Chondrocyte (in vitro differentiated cells): Measurements from ENCODE around the gene BATF2. TPM values are rescaled to one million over a fixed set of nuclear protein-coding genes. Genes with fewer than 3 reads are reported as not detected.
"Not testable (repeated sequence)": the region's sequence is repeated elsewhere in the genome, so short reads cannot be mapped to it uniquely, and the experiment has no call there.

Source experiments
- DNase-seq: peaks from one replicate; pipeline ENCODE4 v3.0.0; 2021; ENCODE audit warnings: mixed read lengths, low spot score
- H3K27ac Mint-ChIP-seq: one replicate; pipeline ENCODE4 v1.8.0; 2021; ENCODE audit warnings: mild to moderate bottlenecking, moderate library complexity, mixed read lengths; ENCODE audit not compliant: unreplicated experiment
- H3K27me3 Mint-ChIP-seq: 2 replicates; pipeline ENCODE4 v1.8.0; 2021; ENCODE audit warnings: low read depth, mixed read lengths
- H3K36me3 Mint-ChIP-seq: 2 replicates; pipeline ENCODE4 v1.8.0; 2021; ENCODE audit warnings: low read depth, mixed read lengths
- H3K4me1 Mint-ChIP-seq: 2 replicates; pipeline ENCODE4 v1.8.0; 2021; ENCODE audit warnings: low read depth, mild to moderate bottlenecking, mixed read lengths
- H3K4me3 Mint-ChIP-seq: one replicate; pipeline ENCODE4 v1.8.0; 2021; ENCODE audit warnings: mild to moderate bottlenecking, moderate library complexity, mixed read lengths; ENCODE audit not compliant: unreplicated experiment
- H3K9me3 Mint-ChIP-seq: 2 replicates; pipeline ENCODE4 v1.8.0; 2021; ENCODE audit warnings: low read depth, mixed read lengths
- total RNA-seq: library from RNA; stranded (reverse); gene quantifications from 3 replicates; pipeline ENCODE4 v1.2.1, GENCODE V29; 2021
- TF ChIP-seq, protein P1 (sequence below): fragments of 200-600 bp; sonication (generic); IDR thresholded peaks from 2 replicates; pipeline ENCODE4 v1.5.0; 2021; ENCODE audit warnings: antibody characterized with exemption, mild to moderate bottlenecking, moderate library complexity

The BATF2 gene
- total RNA-seq, 1 donor from 2014 or later: not detected

DNA sequence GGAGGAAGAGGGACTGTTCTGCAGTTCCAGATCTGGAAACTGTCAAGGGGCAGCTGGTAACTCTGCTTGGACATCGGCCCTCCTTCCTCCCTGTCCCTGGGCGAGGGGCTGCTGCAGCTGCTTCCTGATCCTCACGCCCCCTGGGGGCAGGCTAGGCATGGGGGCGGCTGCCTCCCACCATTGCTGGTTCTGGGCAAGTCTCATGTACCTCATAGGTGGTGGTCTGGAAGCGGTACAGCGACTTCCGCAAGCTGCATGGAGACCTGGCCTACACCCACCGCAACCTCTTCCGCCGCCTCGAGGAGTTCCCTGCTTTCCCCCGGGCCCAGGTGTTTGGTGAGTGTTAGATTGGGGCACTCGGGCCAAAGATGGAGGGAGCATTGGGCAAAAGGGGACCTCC, 35.4 kb upstream of the BATF2 start:
- Mint-ChIP-seq H3K4me3 (no peak overlapping the region), H3K36me3 (peaks cover 2% of the 10 kb centered on the region), H3K27me3 (no peaks in the 10 kb centered on the region), H3K27ac (no peak overlapping the region), H3K4me1 (peaks cover 14% of the 10 kb centered on the region), H3K9me3 (no peaks in the 10 kb centered on the region)
- no peak for DNase-seq
- TF ChIP-seq, protein P1, sequence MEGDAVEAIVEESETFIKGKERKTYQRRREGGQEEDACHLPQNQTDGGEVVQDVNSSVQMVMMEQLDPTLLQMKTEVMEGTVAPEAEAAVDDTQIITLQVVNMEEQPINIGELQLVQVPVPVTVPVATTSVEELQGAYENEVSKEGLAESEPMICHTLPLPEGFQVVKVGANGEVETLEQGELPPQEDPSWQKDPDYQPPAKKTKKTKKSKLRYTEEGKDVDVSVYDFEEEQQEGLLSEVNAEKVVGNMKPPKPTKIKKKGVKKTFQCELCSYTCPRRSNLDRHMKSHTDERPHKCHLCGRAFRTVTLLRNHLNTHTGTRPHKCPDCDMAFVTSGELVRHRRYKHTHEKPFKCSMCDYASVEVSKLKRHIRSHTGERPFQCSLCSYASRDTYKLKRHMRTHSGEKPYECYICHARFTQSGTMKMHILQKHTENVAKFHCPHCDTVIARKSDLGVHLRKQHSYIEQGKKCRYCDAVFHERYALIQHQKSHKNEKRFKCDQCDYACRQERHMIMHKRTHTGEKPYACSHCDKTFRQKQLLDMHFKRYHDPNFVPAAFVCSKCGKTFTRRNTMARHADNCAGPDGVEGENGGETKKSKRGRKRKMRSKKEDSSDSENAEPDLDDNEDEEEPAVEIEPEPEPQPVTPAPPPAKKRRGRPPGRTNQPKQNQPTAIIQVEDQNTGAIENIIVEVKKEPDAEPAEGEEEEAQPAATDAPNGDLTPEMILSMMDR: no peak

DNA sequence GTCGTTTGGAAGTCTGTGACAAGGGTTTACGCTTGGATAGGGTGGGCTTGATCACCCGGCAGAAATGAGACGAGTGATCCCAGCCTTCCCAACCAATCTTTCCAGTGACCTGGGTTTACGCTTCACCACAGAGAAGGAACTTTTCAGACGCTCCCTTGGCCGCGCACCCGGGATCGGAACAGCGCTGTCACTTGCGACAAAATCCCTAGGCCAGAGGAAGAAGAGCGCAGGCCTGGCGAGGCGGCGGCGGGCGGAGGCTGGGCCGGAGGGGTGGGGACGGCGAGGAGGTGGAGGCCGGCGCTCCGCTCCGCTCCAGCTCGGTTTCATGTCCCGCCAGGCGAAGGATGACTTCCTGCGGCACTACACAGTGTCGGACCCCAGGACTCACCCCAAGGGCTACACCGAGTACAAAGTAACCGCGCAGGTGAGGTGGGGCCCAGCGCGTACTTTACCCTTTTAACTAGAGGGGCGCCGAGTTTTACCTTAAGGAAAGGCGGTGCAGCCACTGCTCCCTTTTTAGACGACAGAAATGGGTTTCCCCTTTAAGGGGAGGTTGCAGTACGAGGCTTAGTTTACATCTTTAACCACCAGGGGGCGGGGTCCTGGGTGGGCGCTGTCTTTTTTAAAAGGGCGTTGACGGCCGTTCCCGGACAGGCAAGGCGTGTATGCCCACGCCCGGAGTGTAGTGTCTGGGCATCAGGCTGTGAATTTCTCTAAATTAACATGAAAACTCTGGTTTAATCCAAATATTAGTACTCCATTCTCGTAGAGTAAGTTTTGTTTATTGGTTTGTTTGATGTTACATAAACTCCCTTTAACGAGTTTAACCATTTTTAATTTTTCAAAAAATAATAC, 30.7 kb upstream of the BATF2 start, which contains the start of gene SNX15:
Gene SNX15, plus strand, starts transcription at position 227 of the 855 bp plus-strand sequence. Its CDS starts 99 bp downstream, at position 326.
- peaks cover 15% of the 10 kb centered on the region for H3K4me1 Mint-ChIP-seq
- peak within 1 kb of the TSS; percentile 79 for H3K4me3 Mint-ChIP-seq
- peak; percentile 97 for DNase-seq
- TF ChIP-seq, protein P1: peak; percentile 94
- peak within 1 kb of the TSS; percentile 87 for H3K27ac Mint-ChIP-seq
- no peaks in the 10 kb centered on the region for H3K9me3 Mint-ChIP-seq
- H3K36me3 Mint-ChIP-seq: no peaks in the 10 kb centered on the region
- H3K27me3 Mint-ChIP-seq: no peaks in the 10 kb centered on the region

GRCh38 chr11:65026810-65027209, 30.0 kb upstream of the BATF2 start:
- Mint-ChIP-seq H3K36me3 (peaks cover 3% of the 10 kb centered on the region), H3K4me3 (peak overlapping the region; percentile 79), H3K4me1 (peaks cover 15% of the 10 kb centered on the region), H3K27me3 (no peaks in the 10 kb centered on the region), H3K27ac (peak overlapping the region; percentile 87), H3K9me3 (no peaks in the 10 kb centered on the region)
- TF ChIP-seq, protein P1: no peak
- no peak for DNase-seq

DNA sequence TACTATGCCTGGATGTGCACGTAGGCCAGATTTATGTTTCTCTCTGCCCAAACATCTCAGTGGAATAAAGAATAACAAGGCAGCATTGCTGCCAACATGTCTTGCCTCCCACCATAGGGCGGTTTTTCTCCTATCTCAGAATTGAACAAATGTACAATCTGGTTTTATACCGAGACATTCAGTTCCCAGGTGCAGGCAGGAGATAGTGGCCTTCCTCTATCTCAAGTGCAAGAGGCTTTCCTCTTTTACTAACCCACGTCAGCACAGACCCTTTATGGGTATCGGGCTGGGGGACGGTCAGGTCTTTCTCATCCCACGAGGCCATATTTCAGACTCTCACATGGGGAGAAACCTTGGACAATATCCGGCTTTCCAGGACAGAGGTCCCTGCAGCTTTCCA, 26.7 kb upstream of the BATF2 start:
- H3K4me1 Mint-ChIP-seq: peaks cover 12% of the 10 kb centered on the region
- H3K4me3 Mint-ChIP-seq, DNase-seq, H3K9me3 Mint-ChIP-seq, H3K36me3 Mint-ChIP-seq, H3K27me3 Mint-ChIP-seq, H3K27ac Mint-ChIP-seq: not testable (repeated sequence)

GRCh38 chr11:65021509-65021908, 24.7 kb upstream of the BATF2 start:
- Mint-ChIP-seq H3K9me3 (no peaks in the 10 kb centered on the region), H3K4me1 (no peaks in the 10 kb centered on the region), H3K4me3 (no peak overlapping the region), H3K36me3 (peaks cover 15% of the 10 kb centered on the region), H3K27ac (no peak overlapping the region), H3K27me3 (no peaks in the 10 kb centered on the region)
- TF ChIP-seq, protein P1: no peak
- DNase-seq: peak; percentile 62
